ENCODE data around the gene ASGR2. TPM values are rescaled to one million over a fixed set of nuclear protein-coding genes. Genes with fewer than 3 reads are reported as not detected.

ASGR2 gene
- total RNA-seq, 1 experiment from 2014 or later = not detected

DNA sequence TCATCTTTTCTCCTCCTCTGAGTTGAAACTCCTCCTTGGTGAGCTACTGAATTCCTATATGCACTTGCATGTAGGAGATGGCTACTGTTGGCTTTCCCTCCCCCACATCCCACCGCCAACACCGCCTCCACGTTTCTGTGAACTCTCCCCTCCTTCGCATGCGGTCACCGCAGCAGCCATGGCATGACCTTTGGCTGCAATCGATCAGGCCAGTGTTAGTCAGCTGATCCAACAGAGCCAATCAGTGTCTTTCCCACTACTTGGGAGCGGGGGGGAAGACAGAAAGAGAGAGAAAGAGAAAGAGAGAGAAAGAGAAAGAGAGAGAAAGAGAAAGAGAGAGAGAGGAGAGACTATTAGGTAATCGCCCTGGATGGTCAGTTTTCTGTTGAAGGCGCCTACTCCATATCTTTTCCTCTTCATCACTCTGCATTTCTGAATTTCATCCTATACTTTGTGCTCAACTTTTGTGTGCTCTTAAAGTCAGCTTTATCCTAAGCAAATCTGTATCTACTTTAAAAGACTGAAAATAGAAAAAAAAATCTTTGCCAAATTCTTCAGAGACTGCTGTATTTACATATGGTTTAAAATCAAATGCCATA lies 41.8 kb upstream of the ASGR2 start:
- no TSS peak for BruUV-seq (replicated peaks)
- ChIA-PET CTCF (interaction anchor here (0.6 kb wide), 1 partner anchor 26 kb away, joined by 6 read pairs; no protein-coding TSS in a partner anchor), POLR2A (ENCODE audit: unreplicated experiment) (no interaction called here)
- Histone ChIP-seq H2AFZ (ENCODE audit: low read length) (no peak overlapping the region), H3K4me2 (ENCODE audit: low read length) (no peak overlapping the region), H3K4me1 (ENCODE audit: insufficient read depth, low read length) (no peaks in the 10 kb centered on the region), H3K79me2 (ENCODE audit: low read length) (no peaks in the 10 kb centered on the region), H3K9me3 (ENCODE audit: low read length) (no peaks in the 10 kb centered on the region), H3K9ac (ENCODE audit: low read length) (no peak overlapping the region), H3K27ac (ENCODE audit: low read length) (no peak overlapping the region), H3K27me3 (ENCODE audit: low read length) (no peaks in the 10 kb centered on the region), H3F3A (ENCODE audit: low read length, unreplicated experiment) (no peaks in the 10 kb centered on the region), H4K20me1 (ENCODE audit: low read length) (no peaks in the 10 kb centered on the region), H3K9me2 (replicated peaks; ENCODE audit: low read length) (no peaks in the 10 kb centered on the region), H3K4me3 (ENCODE audit: low read length) (no peak overlapping the region), H3K36me3 (ENCODE audit: low read depth, low read length) (no peaks in the 10 kb centered on the region)
- TF ChIP-seq EZH2 (IDR thresholded peaks at IDR 0.05; ENCODE audit: low read length, unreplicated experiment) (no peak), EZH2phosphoT487 (IDR thresholded peaks at IDR 0.05; ENCODE audit: borderline replicate concordance, low read length) (no peak)
- TF ChIP-seq, protein P1, sequence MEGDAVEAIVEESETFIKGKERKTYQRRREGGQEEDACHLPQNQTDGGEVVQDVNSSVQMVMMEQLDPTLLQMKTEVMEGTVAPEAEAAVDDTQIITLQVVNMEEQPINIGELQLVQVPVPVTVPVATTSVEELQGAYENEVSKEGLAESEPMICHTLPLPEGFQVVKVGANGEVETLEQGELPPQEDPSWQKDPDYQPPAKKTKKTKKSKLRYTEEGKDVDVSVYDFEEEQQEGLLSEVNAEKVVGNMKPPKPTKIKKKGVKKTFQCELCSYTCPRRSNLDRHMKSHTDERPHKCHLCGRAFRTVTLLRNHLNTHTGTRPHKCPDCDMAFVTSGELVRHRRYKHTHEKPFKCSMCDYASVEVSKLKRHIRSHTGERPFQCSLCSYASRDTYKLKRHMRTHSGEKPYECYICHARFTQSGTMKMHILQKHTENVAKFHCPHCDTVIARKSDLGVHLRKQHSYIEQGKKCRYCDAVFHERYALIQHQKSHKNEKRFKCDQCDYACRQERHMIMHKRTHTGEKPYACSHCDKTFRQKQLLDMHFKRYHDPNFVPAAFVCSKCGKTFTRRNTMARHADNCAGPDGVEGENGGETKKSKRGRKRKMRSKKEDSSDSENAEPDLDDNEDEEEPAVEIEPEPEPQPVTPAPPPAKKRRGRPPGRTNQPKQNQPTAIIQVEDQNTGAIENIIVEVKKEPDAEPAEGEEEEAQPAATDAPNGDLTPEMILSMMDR (conservative IDR thresholded peaks at IDR 0.05; ENCODE audit: low read depth, low read length) = no peak
- ATAC-seq (no peak), DNase-seq (no peak)
- intact Hi-C loops (cut with micrococcal nuclease) = no loop called here

DNA sequence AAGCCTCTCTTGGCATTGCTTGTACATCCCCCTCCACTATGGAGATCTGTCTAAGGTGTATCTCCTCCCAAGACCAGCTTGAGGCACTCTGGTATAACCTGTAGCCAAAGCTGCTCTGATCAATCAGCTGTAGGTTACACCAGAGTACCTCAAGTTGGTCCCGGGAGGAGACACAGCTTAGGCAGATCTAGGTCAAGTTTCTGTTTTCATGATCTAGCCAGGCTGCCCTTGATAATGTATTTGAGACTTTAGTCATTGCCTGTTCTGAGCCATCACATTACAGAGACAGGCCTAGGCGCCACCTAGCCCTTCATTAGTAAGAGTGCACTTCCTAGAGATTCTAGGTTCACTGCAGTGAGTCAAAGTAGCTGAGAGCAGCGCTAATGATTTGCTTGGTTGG lies 33.1 kb upstream of the ASGR2 start:
- H3K9ac ChIP-seq (ENCODE audit: low read length) = no peak overlapping the region
- H3K36me3 ChIP-seq (ENCODE audit: low read depth, low read length) = no peaks in the 10 kb centered on the region
- intact Hi-C loops (cut with micrococcal nuclease) = no loop called here
- H4K20me1 ChIP-seq (ENCODE audit: low read length) = no peaks in the 10 kb centered on the region
- H3K9me2 ChIP-seq (replicated peaks; ENCODE audit: low read length) = no peaks in the 10 kb centered on the region
- CTCF ChIA-PET = interaction anchor here (0.5 kb wide), 1 partner anchor 67 kb away, joined by 3 read pairs; no protein-coding TSS in a partner anchor
- ATAC-seq (peak; percentile 37; the same call in 1 of the 2 replicates), DNase-seq (no peak)
- POLR2A ChIA-PET (ENCODE audit: unreplicated experiment) = no interaction called here
- no peak overlapping the region for H2AFZ ChIP-seq (ENCODE audit: low read length)
- no peak overlapping the region for H3K4me2 ChIP-seq (ENCODE audit: low read length)
- no peaks in the 10 kb centered on the region for H3K27me3 ChIP-seq (ENCODE audit: low read length)
- H3K27ac ChIP-seq (ENCODE audit: low read length) = no peak overlapping the region
- TF ChIP-seq EZH2 (IDR thresholded peaks at IDR 0.05; ENCODE audit: low read length, unreplicated experiment) (no peak), EZH2phosphoT487 (IDR thresholded peaks at IDR 0.05; ENCODE audit: borderline replicate concordance, low read length) (no peak)
- no peaks in the 10 kb centered on the region for H3K4me1 ChIP-seq (ENCODE audit: insufficient read depth, low read length)
- H3F3A ChIP-seq (ENCODE audit: low read length, unreplicated experiment) = no peaks in the 10 kb centered on the region
- H3K9me3 ChIP-seq (ENCODE audit: low read length) = no peaks in the 10 kb centered on the region
- H3K79me2 ChIP-seq (ENCODE audit: low read length) = no peaks in the 10 kb centered on the region
- BruUV-seq (replicated peaks) = no TSS peak
- no peak overlapping the region for H3K4me3 ChIP-seq (ENCODE audit: low read length)

DNA sequence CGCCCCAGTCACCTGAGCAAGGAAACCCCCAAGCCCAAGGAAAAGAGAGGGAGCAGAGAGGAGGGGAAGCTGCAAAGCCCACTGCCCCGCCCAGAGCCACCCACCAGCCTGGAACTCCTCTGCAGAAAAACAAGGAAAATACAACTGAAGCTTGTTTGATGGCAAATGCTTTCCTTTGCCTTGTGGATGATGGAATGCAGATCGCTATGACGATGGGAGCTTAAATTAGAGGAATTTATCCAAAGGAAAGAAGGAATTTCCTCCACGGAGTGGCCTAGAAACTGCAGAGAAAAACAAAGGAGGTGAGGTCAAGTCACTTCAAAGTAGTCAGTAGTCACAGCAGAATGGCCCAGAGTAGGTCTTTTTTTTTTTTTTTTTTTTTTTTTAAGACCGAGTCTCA lies 31.5 kb upstream of the ASGR2 start:
- Histone ChIP-seq H3K79me2 (ENCODE audit: low read length) (no peaks in the 10 kb centered on the region), H2AFZ (ENCODE audit: low read length) (no peak overlapping the region), H3K4me1 (ENCODE audit: insufficient read depth, low read length) (peaks cover 11% of the 10 kb centered on the region), H3K9me3 (ENCODE audit: low read length) (no peaks in the 10 kb centered on the region), H4K20me1 (ENCODE audit: low read length) (no peaks in the 10 kb centered on the region), H3K36me3 (ENCODE audit: low read depth, low read length) (no peaks in the 10 kb centered on the region), H3K9me2 (replicated peaks; ENCODE audit: low read length) (no peaks in the 10 kb centered on the region), H3K4me3 (ENCODE audit: low read length) (no peak overlapping the region), H3K9ac (ENCODE audit: low read length) (no peak overlapping the region), H3K4me2 (ENCODE audit: low read length) (no peak overlapping the region), H3F3A (ENCODE audit: low read length, unreplicated experiment) (no peaks in the 10 kb centered on the region), H3K27me3 (ENCODE audit: low read length) (no peaks in the 10 kb centered on the region), H3K27ac (ENCODE audit: low read length) (no peak overlapping the region)
- DNase-seq (no peak), ATAC-seq (no peak)
- ChIA-PET POLR2A (ENCODE audit: unreplicated experiment) (no interaction called here), CTCF (interaction anchor here (0.6 kb wide), 1 partner anchor 99 kb away, joined by 7 read pairs; no protein-coding TSS in a partner anchor)
- BruUV-seq (replicated peaks) = no TSS peak
- TF ChIP-seq EZH2 (IDR thresholded peaks at IDR 0.05; ENCODE audit: low read length, unreplicated experiment) = no peak
- no peak for TF ChIP-seq EZH2phosphoT487 (IDR thresholded peaks at IDR 0.05; ENCODE audit: borderline replicate concordance, low read length)
- TF ChIP-seq, protein P1 (conservative IDR thresholded peaks at IDR 0.05; ENCODE audit: low read depth, low read length) = no peak
- intact Hi-C loops (cut with micrococcal nuclease) = no loop called here

Data from PC-3 (cell line).